Measurements from ENCODE around the gene CAMK2N1. TPM values are rescaled to one million over a fixed set of nuclear protein-coding genes. Genes with fewer than 3 reads are reported as not detected.
A peak's percentile ranks its signal among the peaks of the same experiment; 100 is the strongest.

CAMK2N1 gene
- 7.9 TPM for total RNA-seq
- long read RNA-seq, transcript CAMK2N1-201 (2 exons, 2,336 nt), result major isoform, 10 of 11 reads
- long read RNA-seq, partial matches to known transcripts, result 1 of 11 reads
- long read RNA-seq, other reads (novel, unspliced or antisense), result 0 of 11 reads

DNA sequence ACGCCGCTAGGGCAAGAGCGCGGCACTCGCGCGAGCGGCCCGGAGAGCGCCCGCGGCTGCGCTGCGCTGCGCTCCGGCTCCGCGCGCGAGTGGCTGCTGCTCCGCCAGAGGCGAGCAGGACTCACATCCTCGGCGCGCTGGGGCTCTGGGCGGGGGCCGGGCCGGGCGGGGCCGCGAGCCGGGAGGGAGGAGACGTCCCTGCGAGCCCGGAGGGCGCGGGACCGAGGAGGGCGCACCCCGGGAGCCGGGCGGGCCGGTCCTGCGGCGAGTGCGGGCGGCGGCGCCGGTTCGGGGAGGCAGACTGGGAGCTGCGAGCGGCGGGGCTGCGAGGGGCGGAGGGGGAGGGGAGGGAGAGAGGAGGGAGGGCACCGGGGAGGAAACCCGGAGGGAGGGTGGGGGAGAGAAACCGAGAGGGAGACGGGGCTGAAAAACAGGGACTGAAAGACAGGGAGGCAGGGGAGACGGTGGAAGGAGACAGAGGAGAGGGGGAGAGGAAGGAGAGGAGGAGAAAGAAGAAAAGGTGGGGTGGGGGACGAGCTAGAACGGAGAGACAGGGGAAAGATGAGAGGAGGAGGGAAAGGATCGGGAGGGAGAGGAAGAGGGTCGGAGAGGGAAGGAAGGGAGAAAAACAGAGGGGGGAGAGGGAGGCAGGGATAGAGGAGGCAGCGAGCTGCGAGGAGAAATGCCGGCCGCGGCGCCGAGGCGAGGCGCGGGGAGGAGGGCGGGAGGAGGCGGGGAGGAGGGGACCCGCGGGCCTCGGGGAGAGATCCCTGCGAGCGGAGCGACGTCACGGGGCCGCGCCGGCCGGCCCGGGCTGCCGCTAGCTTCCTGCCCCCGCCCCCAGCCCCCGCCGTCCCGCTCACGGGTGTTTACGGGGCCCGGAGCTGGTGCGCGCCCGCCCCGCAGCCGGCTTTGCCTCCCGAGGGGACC, at the start of gene CAMK2N1:
TSS of gene CAMK2N1 (minus strand) at position 684 of the 930 bp plus-strand sequence. CDS start 831 bp downstream, outside the sequence.
- peak within 1 kb of the TSS; percentile 87 for H3K27ac ChIP-seq (replicated peaks)
- TF ChIP-seq, protein P1, sequence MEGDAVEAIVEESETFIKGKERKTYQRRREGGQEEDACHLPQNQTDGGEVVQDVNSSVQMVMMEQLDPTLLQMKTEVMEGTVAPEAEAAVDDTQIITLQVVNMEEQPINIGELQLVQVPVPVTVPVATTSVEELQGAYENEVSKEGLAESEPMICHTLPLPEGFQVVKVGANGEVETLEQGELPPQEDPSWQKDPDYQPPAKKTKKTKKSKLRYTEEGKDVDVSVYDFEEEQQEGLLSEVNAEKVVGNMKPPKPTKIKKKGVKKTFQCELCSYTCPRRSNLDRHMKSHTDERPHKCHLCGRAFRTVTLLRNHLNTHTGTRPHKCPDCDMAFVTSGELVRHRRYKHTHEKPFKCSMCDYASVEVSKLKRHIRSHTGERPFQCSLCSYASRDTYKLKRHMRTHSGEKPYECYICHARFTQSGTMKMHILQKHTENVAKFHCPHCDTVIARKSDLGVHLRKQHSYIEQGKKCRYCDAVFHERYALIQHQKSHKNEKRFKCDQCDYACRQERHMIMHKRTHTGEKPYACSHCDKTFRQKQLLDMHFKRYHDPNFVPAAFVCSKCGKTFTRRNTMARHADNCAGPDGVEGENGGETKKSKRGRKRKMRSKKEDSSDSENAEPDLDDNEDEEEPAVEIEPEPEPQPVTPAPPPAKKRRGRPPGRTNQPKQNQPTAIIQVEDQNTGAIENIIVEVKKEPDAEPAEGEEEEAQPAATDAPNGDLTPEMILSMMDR (IDR thresholded peaks at IDR 0.05; ENCODE audit: borderline replicate concordance), result no peak
- no peaks in the 10 kb centered on the region for H3K36me3 ChIP-seq
- DNase-seq, result peak; percentile 83
- no peaks in the 10 kb centered on the region for H3K9me3 ChIP-seq (replicated peaks)
- peak within 1 kb of the TSS; percentile 71 for H3K4me3 ChIP-seq
- H3K27me3 ChIP-seq (ENCODE audit: low read depth), result peaks cover 91% of the 10 kb centered on the region
- intact Hi-C loops (cut with micrococcal nuclease), result no loop called here
- H3K4me1 ChIP-seq, result peaks cover 31% of the 10 kb centered on the region

DNA sequence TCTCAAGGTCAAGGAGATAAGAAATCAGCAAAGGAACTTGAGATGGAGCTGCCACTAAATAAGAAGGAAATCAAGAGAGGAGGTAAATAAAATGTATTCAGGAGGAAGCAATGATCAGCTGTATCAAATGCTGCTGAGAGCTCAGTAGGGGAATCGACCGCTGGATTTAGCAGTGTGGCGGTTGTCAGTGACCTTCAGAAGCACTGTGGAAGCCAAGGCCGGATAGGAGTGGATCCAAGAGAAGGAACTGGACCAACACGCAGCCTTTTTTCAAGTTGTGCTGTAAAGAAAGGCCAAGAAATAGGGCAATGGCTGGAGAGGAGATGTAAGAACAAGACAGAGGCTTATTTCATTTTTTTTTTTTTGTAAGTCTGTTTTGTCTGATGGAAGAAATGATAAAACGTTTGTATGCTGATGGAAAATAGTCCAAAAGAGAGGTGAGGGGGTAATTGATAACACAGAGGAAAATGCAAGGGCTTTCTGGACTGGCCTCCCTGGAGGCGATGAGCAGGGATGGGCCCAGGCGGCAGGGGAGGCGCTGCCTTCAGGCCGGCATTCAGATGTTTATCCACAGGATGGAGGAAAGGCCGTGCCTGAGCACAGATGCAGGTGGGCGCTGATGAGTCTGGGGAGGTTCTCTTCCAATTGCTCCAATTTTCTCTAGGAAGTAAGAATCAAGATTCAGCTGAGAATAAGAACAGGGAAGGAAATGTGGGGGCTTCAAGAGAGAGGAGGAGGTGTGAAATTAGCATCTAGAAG, 48.8 kb upstream of the CAMK2N1 start:
- peaks cover 29% of the 10 kb centered on the region for H3K27me3 ChIP-seq (ENCODE audit: low read depth)
- intact Hi-C loops (cut with micrococcal nuclease), result no loop called here

DNA sequence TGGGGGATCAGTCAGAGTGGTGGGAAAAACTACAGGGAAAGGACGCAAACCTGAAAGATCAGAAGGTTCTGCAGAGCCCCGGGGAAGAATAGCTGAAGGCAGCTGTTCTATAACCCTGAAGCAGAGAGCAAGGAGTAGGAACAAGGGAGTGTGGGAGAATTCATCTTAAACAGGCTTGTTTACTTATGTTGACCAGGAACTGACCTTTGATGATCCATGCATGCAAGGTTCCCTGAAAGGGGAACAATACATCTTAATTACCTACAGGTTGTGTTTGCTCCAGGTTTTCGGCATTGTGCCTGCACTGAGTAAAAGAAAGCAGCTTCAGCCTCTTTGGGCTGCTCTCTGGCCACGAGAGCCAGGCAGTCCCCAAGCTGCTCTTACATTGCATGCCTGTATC, 47.6 kb upstream of the CAMK2N1 start:
- H3K4me1 ChIP-seq, result peaks cover 12% of the 10 kb centered on the region
- H3K27ac ChIP-seq (replicated peaks), result no peak overlapping the region
- TF ChIP-seq, protein P1 (IDR thresholded peaks at IDR 0.05; ENCODE audit: borderline replicate concordance), result no peak
- DNase-seq, result no peak
- peaks cover 41% of the 10 kb centered on the region for H3K27me3 ChIP-seq (ENCODE audit: low read depth)
- no peaks in the 10 kb centered on the region for H3K9me3 ChIP-seq (replicated peaks)
- no peaks in the 10 kb centered on the region for H3K36me3 ChIP-seq
- intact Hi-C loops (cut with micrococcal nuclease), result no loop called here
- no peak overlapping the region for H3K4me3 ChIP-seq

More for the DNA sequence above, 48.8 kb upstream of the CAMK2N1 start:
- Histone ChIP-seq H3K9me3 (replicated peaks) (no peaks in the 10 kb centered on the region), H3K4me1 (peaks cover 12% of the 10 kb centered on the region), H3K4me3 (no peak overlapping the region), H3K27ac (replicated peaks) (peak overlapping the region; percentile 33), H3K36me3 (no peaks in the 10 kb centered on the region)
- DNase-seq, result no peak
- TF ChIP-seq, protein P1 (IDR thresholded peaks at IDR 0.05; ENCODE audit: borderline replicate concordance), result no peak

DNA sequence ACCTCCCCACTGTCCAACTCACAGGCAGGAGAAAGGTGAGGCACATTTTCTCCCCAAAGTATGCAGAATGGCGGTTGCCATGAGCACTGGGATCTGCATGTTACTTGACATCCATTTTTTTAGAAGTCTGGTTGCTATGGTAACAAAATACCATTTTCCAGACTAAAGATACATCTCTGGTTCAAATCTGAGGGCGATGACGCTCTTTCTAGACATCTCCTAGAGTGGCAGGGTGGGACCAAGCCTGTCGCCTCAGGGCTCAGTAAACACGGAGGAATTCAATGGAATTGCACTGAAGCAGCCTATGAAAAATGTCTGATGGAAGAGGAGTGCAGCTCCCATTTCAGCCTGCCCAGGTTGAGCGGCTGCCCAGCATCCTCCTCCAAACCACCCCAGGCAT, 44.9 kb upstream of the CAMK2N1 start:
- Histone ChIP-seq H3K36me3 (no peaks in the 10 kb centered on the region), H3K27ac (replicated peaks) (no peak overlapping the region), H3K27me3 (ENCODE audit: low read depth) (peaks cover 67% of the 10 kb centered on the region), H3K4me3 (no peak overlapping the region), H3K4me1 (peaks cover 12% of the 10 kb centered on the region), H3K9me3 (replicated peaks) (no peaks in the 10 kb centered on the region)
- DNase-seq, result no peak
- TF ChIP-seq, protein P1 (IDR thresholded peaks at IDR 0.05; ENCODE audit: borderline replicate concordance), result no peak
- intact Hi-C loops (cut with micrococcal nuclease), result no loop called here

DNA sequence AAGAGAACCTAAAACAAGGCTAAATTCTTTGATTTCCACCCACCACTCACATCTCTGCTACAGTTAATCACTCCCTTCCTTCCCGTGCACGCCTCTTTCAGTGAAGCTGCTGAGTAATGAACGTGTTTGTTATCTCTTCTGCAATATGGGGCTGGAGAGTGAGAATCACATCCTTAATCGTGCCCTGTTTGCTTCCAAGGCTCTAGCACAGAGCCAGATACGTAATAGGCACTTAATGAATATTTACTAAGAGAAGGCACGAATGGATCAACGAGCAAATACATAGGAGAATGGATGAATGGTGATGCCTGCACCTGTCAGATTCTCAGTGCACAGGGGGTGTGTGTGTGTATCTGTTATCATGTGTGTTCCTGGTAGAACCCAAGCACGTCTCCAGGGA, 44.3 kb upstream of the CAMK2N1 start:
- no peaks in the 10 kb centered on the region for H3K9me3 ChIP-seq (replicated peaks)
- intact Hi-C loops (cut with micrococcal nuclease), result no loop called here
- peaks cover 67% of the 10 kb centered on the region for H3K27me3 ChIP-seq (ENCODE audit: low read depth)
- no peak for DNase-seq
- no peak overlapping the region for H3K4me3 ChIP-seq
- H3K36me3 ChIP-seq, result no peaks in the 10 kb centered on the region
- no peak overlapping the region for H3K27ac ChIP-seq (replicated peaks)
- peaks cover 12% of the 10 kb centered on the region for H3K4me1 ChIP-seq
- TF ChIP-seq, protein P1 (IDR thresholded peaks at IDR 0.05; ENCODE audit: borderline replicate concordance), result no peak
